Thoracic aorta (tissue), 2 donors: ENCODE measurements around the gene ITSN2. TPM values are rescaled to one million over a fixed set of nuclear protein-coding genes. Genes with fewer than 3 reads are reported as not detected.

Experiments used
- ATAC-seq: fragments of 150-250 bp; one replicate; pipeline ENCODE4 v1.8.0; 2017; ENCODE audit warnings: low read depth; ENCODE audit not compliant: insufficient number of reproducible peaks, low FRiP score
- DNase-seq: peaks from one replicate; pipeline ENCODE4 v3.0.0-alpha.2; 2020; ENCODE audit warnings: low spot score
- H3K27ac ChIP-seq, 2 donors: fragments of 200-600 bp; sonication (generic); 1 replicate in 1 of 2; 2 replicates in 1 of 2; pipeline ENCODE4 v1.5.1; 2016; ENCODE audit warnings: mild to moderate bottlenecking in 2 of 2, moderate library complexity in 2 of 2
- H3K27me3 ChIP-seq: fragments of 200-600 bp; sonication (generic); replicated peaks from 2 replicates; pipeline ENCODE4 v1.6.0; 2016; ENCODE audit warnings: mild to moderate bottlenecking; ENCODE audit not compliant: insufficient read depth
- H3K36me3 ChIP-seq: fragments of 200-600 bp; sonication (generic); one replicate; pipeline ENCODE4 v1.5.1; 2016
- H3K4me1 ChIP-seq, 2 donors: fragments of 200-600 bp; sonication (generic); 1 replicate in 1 of 2; 2 replicates in 1 of 2; pipeline versions ENCODE4 v1.5.1 to v1.6.0; 2016; ENCODE audit warnings: low read depth in 2 of 2, mild to moderate bottlenecking in 1 of 2; ENCODE audit not compliant: control insufficient read depth in 1 of 2
- H3K4me3 ChIP-seq: fragments of 200-600 bp; sonication (generic); 2 replicates; pipeline ENCODE4 v1.5.1; 2016; ENCODE audit warnings: mild to moderate bottlenecking
- H3K9me3 ChIP-seq: fragments of 200-600 bp; sonication (generic); 2 replicates; pipeline ENCODE4 v1.5.1; 2016
- total RNA-seq, 2 donors: library from RNA; depleted of rRNA; stranded (reverse); fragments of >200 nt; gene quantifications; one replicate each; pipeline versions ENCODE4 v1.1.0 to v1.2.3, GENCODE V29; 2016
- TF ChIP-seq, protein P1 (sequence below): fragments of 200-600 bp; sonication (generic); IDR thresholded peaks from one replicate; pipeline ENCODE4 v1.5.1; 2019; ENCODE audit warnings: antibody characterized with exemption

Gene ITSN2
- total RNA-seq, 2 donors from 2014 or later, result 64.0 to 121 TPM

DNA sequence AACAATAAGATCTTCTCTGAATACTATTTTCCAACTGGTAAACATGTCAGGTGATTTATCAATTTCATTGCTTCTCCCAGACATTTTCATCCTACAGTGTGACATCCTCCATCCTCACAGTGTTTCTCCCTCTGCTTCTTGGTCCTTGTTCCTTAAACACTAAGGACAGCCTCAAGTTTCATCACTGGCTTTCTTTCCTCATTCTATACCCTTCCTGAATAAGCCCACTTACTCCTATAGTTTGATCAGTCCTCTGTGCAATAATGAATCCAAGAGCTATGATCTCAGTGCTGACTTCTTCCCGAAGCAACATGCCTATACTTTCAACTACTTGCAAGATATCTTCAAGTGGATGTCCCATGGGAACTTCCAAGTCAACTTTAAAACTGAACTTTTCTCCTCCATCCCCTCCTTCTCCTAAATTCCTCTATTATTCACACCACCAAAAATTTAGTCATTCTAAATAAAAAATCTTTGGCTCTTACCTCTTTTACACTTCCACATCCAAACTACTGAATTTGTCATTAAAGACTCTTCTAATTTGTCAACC is 97.8 kb downstream of the ITSN2 start:
- DNase-seq (no peak), ATAC-seq (no peak)
- Histone ChIP-seq H3K4me1 (peaks cover 12 to 22% of the 10 kb centered on the region in 2 donors), H3K27ac (no peak overlapping the region), H3K9me3 (no peaks in the 10 kb centered on the region), H3K27me3 (no peaks in the 10 kb centered on the region), H3K36me3 (peaks cover 14% of the 10 kb centered on the region), H3K4me3 (no peak overlapping the region)
- TF ChIP-seq, protein P1, sequence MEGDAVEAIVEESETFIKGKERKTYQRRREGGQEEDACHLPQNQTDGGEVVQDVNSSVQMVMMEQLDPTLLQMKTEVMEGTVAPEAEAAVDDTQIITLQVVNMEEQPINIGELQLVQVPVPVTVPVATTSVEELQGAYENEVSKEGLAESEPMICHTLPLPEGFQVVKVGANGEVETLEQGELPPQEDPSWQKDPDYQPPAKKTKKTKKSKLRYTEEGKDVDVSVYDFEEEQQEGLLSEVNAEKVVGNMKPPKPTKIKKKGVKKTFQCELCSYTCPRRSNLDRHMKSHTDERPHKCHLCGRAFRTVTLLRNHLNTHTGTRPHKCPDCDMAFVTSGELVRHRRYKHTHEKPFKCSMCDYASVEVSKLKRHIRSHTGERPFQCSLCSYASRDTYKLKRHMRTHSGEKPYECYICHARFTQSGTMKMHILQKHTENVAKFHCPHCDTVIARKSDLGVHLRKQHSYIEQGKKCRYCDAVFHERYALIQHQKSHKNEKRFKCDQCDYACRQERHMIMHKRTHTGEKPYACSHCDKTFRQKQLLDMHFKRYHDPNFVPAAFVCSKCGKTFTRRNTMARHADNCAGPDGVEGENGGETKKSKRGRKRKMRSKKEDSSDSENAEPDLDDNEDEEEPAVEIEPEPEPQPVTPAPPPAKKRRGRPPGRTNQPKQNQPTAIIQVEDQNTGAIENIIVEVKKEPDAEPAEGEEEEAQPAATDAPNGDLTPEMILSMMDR, result no peak

- ATAC-seq (no peak), DNase-seq (no peak)
- H3K4me3 ChIP-seq, result no peak overlapping the region
- H3K27me3 ChIP-seq, result no peaks in the 10 kb centered on the region
- no peak overlapping the region for H3K27ac ChIP-seq
- peaks cover 12 to 22% of the 10 kb centered on the region in 2 donors for H3K4me1 ChIP-seq
- H3K36me3 ChIP-seq, result peaks cover 14% of the 10 kb centered on the region
- TF ChIP-seq, protein P1, result no peak
- H3K9me3 ChIP-seq, result no peaks in the 10 kb centered on the region
Measured at GRCh38 chr2:24261441-24261840, 98.9 kb downstream of the ITSN2 start.

DNA sequence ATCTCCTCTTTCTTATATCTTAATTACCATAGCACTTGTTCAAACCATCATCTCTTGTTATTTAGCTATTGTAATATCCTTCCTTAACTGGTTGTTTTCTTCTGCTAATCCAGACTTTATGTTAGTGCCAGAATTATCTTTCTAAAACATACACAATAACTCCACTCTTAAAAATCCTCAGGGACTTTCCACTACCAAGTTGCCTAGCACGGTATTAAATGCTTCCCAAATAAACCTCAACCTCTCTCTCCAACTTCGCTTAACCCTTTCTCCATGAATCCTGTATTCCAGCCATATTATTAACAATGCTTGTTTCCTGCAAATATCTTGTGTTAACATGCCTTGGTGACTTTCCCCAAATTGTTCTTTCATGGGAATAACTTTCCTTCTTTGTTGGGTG is 101.0 kb downstream of the ITSN2 start:
- H3K4me3 ChIP-seq, result no peak overlapping the region
- TF ChIP-seq, protein P1, result no peak
- peaks cover 12 to 22% of the 10 kb centered on the region in 2 donors for H3K4me1 ChIP-seq
- DNase-seq, result no peak
- no peak for ATAC-seq
- H3K27me3 ChIP-seq, result no peaks in the 10 kb centered on the region
- peaks cover 14% of the 10 kb centered on the region for H3K36me3 ChIP-seq
- no peaks in the 10 kb centered on the region for H3K9me3 ChIP-seq
- no peak overlapping the region for H3K27ac ChIP-seq

DNA sequence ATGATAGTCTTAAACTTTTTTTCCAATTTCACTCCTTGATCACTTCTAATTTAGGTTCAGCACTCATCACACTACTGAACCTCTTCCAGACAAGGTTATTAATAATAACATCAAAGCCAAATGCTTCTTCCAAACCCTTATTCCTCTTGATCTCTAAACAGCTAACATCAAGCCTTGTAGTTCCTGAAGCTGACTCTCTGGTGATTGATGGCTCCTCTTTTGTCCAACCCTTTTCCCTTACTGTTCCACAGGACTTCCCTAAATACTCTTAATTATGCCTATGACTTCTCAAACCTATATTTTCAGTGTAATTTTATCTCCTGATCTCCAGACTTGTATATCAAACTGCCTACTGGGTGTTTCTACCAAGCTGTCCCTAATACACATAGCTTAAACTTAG is 101.6 kb downstream of the ITSN2 start:
- TF ChIP-seq, protein P1, result no peak
- ATAC-seq, result no peak
- H3K4me1 ChIP-seq, result peaks cover 12 to 22% of the 10 kb centered on the region in 2 donors
- no peaks in the 10 kb centered on the region for H3K27me3 ChIP-seq
- H3K27ac ChIP-seq, result no peak overlapping the region
- no peaks in the 10 kb centered on the region for H3K9me3 ChIP-seq
- no peak overlapping the region for H3K4me3 ChIP-seq
- DNase-seq, result no peak
- H3K36me3 ChIP-seq, result peaks cover 12% of the 10 kb centered on the region

DNA sequence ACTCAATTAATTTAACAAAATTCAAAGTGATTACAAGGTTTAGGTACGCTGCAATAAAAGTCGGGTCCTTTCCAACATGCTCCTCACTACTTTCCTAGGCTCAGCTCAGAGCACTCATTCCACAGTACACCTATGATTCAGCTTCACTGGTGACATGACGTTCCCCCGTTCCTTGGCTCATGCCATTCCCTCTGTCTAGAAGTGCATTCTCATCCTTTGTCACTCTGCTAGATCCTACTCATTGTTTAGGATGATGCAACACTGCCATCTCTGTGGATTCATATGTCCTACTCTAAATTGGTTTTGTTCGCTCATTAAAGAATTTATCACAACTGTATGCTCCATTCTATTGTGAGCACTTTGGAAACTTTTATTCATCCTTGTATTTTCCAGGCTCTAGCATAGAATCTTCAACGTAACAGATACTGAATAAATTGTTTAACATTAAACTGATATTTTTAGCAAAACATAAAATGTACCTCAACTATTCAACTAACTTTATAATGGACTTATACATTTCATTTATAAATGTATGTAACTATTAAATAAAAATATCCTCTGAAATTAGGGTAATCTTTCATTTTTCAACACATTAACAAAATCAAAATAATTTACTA is 106.9 kb downstream of the ITSN2 start:
- DNase-seq (no peak), ATAC-seq (no peak)
- H3K27me3 ChIP-seq, result no peaks in the 10 kb centered on the region
- TF ChIP-seq, protein P1, result no peak
- H3K36me3 ChIP-seq, result peaks cover 24% of the 10 kb centered on the region
- no peak overlapping the region for H3K4me3 ChIP-seq
- H3K9me3 ChIP-seq, result no peaks in the 10 kb centered on the region
- H3K27ac ChIP-seq, result no peak overlapping the region
- no peaks in the 10 kb centered on the region for H3K4me1 ChIP-seq
